ENCODE measurements around the gene AFF3.

Gene AFF3

DNA sequence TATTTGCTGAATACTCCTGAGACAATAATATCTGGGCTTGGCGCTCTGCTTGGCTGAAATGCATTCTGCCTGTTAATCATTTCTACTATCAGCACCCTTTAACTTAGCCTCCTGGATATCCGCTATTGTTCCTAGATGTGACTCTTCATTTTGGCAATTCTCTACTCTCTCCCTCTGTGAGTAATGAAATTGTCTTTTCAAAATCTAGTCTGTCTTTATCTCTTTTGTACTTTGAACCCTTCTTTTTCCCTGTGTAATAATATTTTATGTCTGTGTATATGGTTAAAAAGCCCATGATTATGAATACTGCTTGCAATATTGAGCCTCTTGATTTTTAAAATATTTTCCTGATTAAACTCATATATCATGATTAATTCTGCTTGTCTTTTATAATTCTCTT lies 646.4 kb downstream of the AFF3 start:
- Histone ChIP-seq H3K9ac (ENCODE audit: low read length) (no peak overlapping the region), H3K36me3 (ENCODE audit: insufficient read depth, low read length) (no peaks in the 10 kb centered on the region), H2AFZ (ENCODE audit: low read length) (no peak overlapping the region), H3K4me1 (ENCODE audit: insufficient read depth, low read length, severe bottlenecking) (peaks cover under 1% of the 10 kb centered on the region), H4K20me1 (ENCODE audit: insufficient read depth, low read length) (no peaks in the 10 kb centered on the region), H3F3A (ENCODE audit: insufficient read depth, low read length) (no peaks in the 10 kb centered on the region), H3K27me3 (ENCODE audit: insufficient read depth, low read length) (no peaks in the 10 kb centered on the region), H3K9me3 (ENCODE audit: low read length) (no peaks in the 10 kb centered on the region), H3K4me3 (ENCODE audit: low read depth, low read length, poor library complexity, severe bottlenecking) (no peak overlapping the region), H3K4me2 (ENCODE audit: low read length) (no peak overlapping the region), H3K9me2 (ENCODE audit: low read depth, low read length) (no peaks in the 10 kb centered on the region), H3K79me2 (ENCODE audit: insufficient read depth, low read length) (no peaks in the 10 kb centered on the region), H3K27ac (ENCODE audit: low read depth, low read length, poor library complexity, severe bottlenecking) (no peak overlapping the region)
- no peak for TF ChIP-seq EZH2 (IDR thresholded peaks at IDR 0.05; ENCODE audit: borderline replicate concordance, low read length)
- TF ChIP-seq, protein P1, sequence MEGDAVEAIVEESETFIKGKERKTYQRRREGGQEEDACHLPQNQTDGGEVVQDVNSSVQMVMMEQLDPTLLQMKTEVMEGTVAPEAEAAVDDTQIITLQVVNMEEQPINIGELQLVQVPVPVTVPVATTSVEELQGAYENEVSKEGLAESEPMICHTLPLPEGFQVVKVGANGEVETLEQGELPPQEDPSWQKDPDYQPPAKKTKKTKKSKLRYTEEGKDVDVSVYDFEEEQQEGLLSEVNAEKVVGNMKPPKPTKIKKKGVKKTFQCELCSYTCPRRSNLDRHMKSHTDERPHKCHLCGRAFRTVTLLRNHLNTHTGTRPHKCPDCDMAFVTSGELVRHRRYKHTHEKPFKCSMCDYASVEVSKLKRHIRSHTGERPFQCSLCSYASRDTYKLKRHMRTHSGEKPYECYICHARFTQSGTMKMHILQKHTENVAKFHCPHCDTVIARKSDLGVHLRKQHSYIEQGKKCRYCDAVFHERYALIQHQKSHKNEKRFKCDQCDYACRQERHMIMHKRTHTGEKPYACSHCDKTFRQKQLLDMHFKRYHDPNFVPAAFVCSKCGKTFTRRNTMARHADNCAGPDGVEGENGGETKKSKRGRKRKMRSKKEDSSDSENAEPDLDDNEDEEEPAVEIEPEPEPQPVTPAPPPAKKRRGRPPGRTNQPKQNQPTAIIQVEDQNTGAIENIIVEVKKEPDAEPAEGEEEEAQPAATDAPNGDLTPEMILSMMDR (IDR thresholded peaks at IDR 0.05; ENCODE audit: low read length): no peak

Measured in OCI-LY1 (cell line).